GM12874 (cell line): ENCODE data around the gene ARNT2.

ENCODE experiments used
- CTCF ChIP-seq: IDR thresholded peaks from 2 replicates; pipeline ENCODE4 v1.5.1; 2011; ENCODE audit warnings: low read depth, mild to moderate bottlenecking, control low read depth, low read length, moderate library complexity; ENCODE audit not compliant: insufficient read depth

Gene ARNT2

GRCh38 chr15:80442728-80443403 is 38.7 kb downstream of the ARNT2 start:
- TF ChIP-seq CTCF, result no peak

DNA sequence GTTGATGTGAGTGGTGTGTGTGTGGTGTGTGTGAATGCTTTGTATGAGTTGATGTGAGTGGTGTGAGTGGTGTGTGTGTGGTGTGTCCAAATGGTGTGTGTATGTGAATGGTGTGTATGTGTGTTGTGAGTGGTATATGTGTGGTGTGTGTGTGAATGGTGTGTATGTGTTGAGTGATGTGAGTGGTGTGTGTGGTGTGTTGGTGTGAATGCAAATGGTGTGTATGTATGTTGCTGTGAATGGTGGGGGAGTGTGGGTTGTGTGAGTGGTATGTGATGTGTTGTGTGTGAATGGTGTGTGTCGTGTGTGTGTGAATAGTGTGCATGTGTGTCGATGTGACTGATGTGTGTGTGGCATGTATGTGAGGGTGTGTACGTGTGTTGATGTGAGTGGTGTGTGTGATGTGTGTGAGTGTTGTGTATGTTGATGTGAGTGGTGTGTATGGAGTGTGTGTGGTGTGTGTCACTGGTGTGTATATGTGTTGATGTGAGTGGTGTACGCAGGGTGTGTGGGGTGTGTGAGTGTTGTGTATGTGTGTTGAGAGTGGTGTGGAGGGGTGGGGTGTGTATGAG is 40.6 kb downstream of the ARNT2 start:
- TF ChIP-seq CTCF, result no peak

GRCh38 chr15:80445300-80446041 is 41.3 kb downstream of the ARNT2 start:
- no peak for TF ChIP-seq CTCF

DNA sequence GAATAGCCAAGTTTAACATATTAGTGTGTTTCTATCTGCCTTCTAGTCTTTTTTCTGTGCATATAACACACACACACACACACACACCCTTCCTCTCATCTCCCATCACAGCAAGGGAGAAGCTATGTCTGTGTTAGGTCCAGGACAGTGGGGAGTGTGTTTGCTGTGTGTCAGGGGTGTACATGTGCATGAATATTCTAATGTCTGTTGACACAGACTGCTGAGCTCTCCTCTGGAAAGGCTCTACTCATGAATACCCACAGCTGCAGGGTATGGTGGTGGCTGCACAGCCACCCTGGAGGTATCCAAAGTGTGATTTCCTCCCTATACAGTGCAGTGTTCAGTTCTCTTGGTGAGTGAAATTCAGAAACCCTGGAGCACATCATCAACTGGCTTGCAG is 42.9 kb downstream of the ARNT2 start:
- TF ChIP-seq CTCF, result no peak

- TF ChIP-seq CTCF, result no peak
Observed at GRCh38 chr15:80449825-80450224, 45.6 kb downstream of the ARNT2 start.

DNA sequence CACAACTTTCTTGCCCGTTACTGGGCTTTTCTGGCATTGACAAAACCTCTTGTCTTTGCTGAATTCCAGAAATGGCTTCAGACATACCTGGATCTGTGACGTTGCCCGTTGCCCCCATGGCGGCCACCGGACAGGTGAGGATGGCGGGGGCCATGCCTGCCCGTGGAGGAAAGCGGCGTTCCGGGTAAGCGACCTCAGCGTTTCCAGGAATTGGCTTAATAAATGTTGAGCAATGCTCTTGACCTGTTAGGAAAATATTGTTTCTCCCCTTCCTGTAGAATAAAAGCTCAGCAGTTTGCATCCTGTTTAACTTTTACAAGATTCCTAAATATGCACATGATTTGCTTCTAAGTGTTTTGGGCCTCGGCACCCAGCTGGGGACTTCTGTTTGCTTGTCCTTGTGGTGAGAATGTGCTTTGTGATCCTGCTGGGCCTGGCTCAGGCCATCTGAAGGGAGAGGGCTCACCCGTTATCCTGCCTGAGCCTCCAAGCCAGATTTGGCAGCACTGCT is 46.7 kb downstream of the ARNT2 start:
- TF ChIP-seq CTCF, result no peak

DNA sequence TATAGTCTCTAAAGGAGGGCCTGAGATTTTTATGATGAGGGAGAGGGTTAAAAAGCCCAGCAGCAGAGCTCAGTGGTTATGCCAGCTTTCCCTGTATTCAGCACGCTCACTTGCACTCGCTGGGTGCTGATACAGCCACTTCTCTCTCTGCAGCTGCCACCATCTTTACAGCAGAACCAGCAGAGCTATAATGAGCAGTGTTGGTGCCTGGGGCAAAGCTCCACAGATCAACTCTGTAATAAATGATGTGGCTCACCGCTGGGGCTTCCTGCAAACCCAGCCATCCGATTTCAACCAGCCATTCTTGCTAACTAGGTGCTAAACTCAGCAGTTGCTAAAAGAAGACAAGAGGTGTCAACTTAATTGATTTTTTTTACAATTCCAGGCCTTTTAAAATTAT is 48.0 kb downstream of the ARNT2 start:
- no peak for TF ChIP-seq CTCF
